Measurements from ENCODE around the gene GCH1.
"Not testable (repeated sequence)": the region's sequence is repeated elsewhere in the genome, so short reads cannot be mapped to it uniquely, and the experiment has no call there.

Gene GCH1, protein sequence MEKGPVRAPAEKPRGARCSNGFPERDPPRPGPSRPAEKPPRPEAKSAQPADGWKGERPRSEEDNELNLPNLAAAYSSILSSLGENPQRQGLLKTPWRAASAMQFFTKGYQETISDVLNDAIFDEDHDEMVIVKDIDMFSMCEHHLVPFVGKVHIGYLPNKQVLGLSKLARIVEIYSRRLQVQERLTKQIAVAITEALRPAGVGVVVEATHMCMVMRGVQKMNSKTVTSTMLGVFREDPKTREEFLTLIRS

DNA sequence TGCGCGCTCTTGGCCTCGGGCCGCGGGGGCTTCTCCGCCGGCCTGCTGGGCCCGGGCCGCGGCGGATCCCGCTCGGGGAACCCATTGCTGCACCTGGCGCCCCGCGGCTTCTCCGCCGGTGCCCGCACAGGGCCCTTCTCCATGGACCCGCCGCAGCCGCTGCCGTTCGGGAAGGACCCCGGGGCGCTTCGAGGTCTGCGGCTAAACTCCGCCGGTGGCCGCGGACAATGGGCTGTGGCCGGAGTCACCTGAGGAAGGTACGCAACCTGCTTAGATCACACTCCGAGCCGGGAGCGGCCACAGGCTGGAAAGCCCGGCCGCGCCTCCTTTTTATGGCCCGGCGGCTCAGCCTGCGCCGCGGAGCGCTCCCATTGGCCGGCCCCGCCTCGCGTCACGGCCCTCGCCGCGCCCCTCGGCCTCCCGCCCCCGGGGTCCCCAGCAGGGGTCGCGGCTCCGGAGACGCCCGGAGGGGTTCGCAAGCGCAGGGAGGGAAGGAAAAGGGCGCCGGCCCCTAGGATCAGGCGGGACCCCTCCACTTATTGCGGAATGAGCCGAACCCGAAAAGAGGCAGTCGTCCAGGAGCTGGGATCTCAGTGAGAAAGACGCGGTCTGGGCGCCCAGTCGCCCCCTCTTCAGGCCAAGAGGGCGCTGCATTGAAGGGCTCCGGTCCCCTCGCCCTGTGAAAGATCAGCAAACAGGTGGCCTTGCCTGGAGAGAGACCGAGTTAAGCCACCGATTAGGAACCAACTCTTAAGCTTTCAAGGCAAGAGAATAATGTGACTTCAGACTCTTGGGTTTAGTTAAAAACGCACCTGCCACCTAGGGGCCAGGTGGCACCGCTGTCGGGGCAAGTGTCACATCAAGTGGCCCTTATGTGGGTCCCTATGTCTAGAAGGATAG, at the start of gene GCH1:
Gene GCH1 (minus strand): TSS at position 306 of the 900 bp plus-strand sequence. CDS start 163 bp downstream, at position 143.
- TF ChIP-seq ZNF274 (IDR thresholded peaks at IDR 0.05; ENCODE audit: low read depth, low read length): no peak
- peak within 1 kb of the TSS; percentile 66 for H3K4me3 ChIP-seq (ENCODE audit: low read length)

DNA sequence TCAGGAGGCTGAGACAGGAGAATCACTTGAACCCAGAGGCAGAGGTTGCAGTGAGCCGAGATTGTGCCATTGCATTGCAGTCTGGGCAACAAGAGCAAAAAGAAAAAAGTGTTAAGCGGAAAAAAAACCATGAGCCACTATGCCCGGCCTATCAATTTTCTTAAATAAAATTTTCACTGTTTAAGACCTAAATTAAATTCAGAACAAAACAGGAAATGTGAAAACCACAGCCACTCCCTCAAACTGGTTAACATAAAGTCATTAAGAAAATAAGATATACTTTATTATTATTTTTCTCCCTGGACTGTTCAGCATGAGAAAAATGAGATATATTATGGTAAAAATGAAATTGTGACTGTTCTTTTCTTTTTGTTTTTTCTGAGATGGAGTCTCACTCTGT, 44.6 kb upstream of the GCH1 start:
- TF ChIP-seq ZNF274 (IDR thresholded peaks at IDR 0.05; ENCODE audit: low read depth, low read length): no peak

DNA sequence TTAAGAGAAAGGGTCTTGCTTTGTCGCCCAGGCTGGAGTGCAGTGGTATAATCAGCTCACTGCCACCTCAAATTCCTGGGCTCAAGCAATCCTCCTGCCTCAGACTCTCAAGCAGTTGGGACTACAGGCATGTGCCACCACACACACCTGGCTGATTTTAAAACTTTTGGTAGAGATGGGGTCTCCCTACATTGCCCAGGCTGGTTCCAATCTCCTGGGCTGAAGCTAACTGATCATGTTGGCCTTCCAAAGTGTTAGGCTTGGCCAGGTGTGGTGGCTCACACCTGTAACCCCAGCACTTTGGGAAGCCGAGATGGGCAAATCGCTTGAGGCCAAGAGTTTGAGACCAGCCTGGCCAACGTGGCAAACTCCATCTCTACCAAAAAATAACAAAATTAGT, 43.9 kb upstream of the GCH1 start:
- TF ChIP-seq ZNF274 (IDR thresholded peaks at IDR 0.05; ENCODE audit: low read depth, low read length): no peak
- H3K4me3 ChIP-seq (ENCODE audit: low read length): no peak overlapping the region

More for the DNA sequence above, 44.6 kb upstream of the GCH1 start:
- no peak overlapping the region for H3K4me3 ChIP-seq (ENCODE audit: low read length)

DNA sequence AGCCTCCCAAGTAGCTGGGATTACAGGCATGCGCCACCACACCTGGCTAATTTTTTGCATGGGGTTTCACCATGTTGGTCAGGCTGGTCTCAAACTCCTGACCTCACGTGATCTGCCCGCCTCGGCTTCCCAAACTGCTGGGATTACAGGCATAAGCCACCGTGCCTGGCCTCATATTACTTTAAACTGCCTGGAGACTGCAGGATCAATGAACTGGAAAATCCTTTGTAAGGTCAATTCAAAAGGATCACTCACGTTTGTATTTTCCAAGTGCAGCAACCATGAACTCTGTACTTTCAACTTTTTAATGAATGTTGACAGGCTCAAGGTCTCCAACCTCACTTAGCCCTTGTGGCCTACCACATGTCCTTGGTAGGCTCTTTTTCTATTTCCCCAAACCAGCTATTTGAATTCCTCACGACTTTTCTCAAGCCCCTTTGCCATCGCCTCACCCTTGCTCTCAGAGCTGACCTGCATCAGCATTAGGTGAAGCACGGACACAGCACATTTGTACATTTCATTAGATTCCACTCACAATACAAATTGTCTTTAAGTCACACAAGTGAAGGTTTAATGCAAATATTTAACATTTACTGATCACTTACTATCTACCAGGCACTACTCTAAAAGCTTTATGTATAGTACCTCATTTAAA, 42.2 kb upstream of the GCH1 start:
- H3K4me3 ChIP-seq (ENCODE audit: low read length): no peak overlapping the region
- TF ChIP-seq ZNF274 (IDR thresholded peaks at IDR 0.05; ENCODE audit: low read depth, low read length): no peak

DNA sequence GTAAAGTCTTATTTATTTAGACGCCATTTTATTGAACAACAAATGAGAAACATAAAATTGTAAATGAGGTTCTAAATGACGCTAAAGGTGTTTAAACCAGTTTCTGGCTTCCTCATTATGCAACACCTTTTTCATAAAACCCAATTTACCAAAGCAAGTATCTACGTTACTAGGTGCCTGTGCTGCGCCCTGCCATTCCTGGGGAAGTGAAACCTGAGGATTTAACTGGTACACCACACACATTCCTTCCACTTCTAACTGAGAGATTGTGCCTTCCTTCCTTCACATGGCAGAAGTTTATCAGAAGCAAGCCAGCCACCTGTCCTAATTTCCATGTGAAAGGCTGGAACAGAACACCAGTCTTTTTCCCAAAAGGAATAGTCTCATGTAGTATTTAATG, 40.3 kb upstream of the GCH1 start:
- no peak for TF ChIP-seq ZNF274 (IDR thresholded peaks at IDR 0.05; ENCODE audit: low read depth, low read length)
- no peak overlapping the region for H3K4me3 ChIP-seq (ENCODE audit: low read length)

DNA sequence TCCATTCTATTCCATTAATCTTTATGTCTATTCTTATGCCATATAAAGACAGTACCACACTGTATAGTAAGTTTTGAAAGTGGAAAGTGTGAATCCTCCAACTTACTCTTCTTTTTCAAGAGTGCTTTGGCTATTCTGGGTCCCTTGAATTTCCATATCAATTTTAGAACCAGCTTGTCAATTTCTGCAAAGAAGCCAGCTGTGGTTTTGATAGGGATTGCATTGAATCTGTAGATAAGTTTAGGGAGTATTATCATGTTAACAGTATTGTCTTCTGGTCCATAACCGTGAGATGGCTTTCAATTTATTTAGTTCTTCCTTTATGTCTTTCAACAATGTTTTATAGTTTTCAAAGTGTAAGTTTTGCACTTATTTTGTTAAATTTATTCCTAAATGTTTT, 34.2 kb upstream of the GCH1 start:
- no peak overlapping the region for H3K4me3 ChIP-seq (ENCODE audit: low read length)
- TF ChIP-seq ZNF274 (IDR thresholded peaks at IDR 0.05; ENCODE audit: low read depth, low read length): no peak

DNA sequence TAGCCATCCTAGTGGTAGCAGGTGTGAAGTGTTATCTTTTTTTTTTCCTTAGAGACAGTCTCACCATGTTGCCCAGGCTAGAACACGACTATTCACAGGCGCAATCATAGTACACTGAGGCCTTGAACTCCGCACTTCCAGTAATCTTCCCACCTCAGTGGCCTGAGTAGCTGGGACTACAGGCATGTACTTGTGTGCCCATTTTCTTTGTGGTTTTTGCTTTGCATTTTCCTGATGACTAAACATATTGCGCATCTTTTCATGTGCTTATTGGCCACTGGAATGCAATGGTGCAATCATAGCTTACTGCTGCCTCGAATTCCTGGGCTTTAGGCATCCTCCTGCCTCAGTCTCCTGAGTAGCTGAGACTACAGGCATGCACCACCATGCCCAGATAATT, 33.3 kb upstream of the GCH1 start:
- no peak overlapping the region for H3K4me3 ChIP-seq (ENCODE audit: low read length)
- no peak for TF ChIP-seq ZNF274 (IDR thresholded peaks at IDR 0.05; ENCODE audit: low read depth, low read length)

DNA sequence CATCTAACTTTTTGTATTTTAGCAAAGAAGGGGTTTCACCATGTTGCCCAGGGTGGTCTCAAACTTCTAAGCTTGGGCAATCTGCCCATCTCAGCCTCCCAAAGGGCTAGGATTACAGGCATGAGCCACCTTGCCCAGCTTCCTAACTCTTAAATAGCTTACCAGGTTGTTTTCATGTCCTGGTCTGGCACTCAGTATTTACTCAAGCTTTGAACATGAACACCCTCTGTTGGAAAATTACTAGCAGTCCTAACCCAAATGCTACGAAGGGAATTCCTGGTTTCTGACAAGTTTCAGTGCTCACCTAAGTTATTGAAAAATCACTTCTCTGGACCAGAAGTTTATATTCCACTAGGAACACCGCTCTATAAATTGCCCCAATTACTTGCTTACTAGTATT, 32.5 kb upstream of the GCH1 start:
- H3K4me3 ChIP-seq (ENCODE audit: low read length): no peak overlapping the region
- TF ChIP-seq ZNF274 (IDR thresholded peaks at IDR 0.05; ENCODE audit: low read depth, low read length): no peak

DNA sequence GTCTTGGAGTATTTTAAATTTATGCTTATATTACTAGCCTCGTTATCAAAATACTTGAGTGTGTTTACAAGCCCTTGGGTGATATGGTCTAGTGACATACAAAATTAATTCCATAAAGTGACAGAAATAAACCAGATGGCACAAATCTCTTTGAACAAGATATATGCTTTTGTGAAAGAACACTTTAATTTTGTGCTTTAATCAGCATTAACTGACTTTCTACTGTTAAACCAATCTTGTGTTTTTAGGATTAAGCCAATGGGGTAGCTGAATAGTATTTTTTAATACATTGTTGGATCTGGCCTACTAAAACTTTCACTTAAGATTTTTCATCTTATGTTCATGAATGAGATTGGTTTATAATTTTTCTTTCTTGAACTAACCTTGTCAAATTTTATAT, 30.4 kb upstream of the GCH1 start:
- no peak for TF ChIP-seq ZNF274 (IDR thresholded peaks at IDR 0.05; ENCODE audit: low read depth, low read length)

DNA sequence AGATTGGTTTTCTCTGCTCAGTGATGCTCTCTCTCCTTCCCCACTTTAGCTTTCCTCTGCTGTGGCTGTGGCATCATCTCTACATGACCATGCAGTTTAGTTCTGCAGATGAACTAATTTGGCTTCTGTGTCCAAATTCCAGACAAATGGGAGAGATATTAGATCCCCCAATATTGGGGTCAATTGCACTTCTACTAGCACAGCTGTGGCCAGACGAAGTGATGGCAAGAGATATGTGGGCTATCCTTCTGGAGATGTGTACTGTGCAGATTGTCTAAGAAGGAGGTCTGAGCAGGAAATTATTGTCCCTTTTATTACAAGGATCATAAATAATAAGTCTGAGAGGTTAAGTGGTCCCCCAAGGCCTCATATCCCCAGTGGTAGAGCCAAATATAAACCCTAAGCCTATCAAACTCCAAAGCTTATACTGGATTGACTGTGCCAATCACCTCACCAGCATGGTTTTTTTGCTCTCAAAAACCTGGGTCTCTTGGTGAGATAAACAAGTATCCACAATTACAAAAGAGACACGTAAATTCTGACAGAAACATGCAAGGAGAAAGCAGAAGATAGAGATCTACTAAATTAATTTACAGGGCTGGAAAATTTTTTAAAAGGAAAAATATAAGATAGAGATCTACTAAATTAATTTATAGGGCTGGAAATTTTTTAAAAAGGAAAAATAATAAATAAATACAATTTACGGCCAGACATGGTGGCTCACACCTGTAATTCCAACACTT, 29.1 kb upstream of the GCH1 start:
- TF ChIP-seq ZNF274 (IDR thresholded peaks at IDR 0.05; ENCODE audit: low read depth, low read length): no peak
- H3K4me3 ChIP-seq (ENCODE audit: low read length): no peak overlapping the region

More for the DNA sequence above, 30.4 kb upstream of the GCH1 start:
- no peak overlapping the region for H3K4me3 ChIP-seq (ENCODE audit: low read length)

DNA sequence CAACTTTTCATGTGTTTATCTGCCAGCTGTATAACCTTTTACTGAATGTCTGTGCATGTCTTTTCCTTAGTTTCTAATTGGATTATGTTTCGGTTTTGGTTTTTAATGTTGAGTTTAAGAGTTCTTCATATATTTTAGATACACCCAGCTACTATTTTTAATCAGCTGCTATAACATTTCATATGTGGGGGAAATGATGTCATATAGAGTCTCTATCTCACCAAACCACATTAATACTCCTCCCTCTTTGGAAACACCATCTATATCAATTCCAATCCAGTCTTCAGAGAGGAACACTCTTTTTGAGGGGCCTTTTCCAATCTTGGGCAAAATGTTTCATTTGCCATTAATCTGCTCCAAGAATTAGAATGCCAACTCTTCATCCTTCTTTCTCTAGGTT, 28.5 kb upstream of the GCH1 start:
- H3K4me3 ChIP-seq (ENCODE audit: low read length): no peak overlapping the region
- no peak for TF ChIP-seq ZNF274 (IDR thresholded peaks at IDR 0.05; ENCODE audit: low read depth, low read length)

DNA sequence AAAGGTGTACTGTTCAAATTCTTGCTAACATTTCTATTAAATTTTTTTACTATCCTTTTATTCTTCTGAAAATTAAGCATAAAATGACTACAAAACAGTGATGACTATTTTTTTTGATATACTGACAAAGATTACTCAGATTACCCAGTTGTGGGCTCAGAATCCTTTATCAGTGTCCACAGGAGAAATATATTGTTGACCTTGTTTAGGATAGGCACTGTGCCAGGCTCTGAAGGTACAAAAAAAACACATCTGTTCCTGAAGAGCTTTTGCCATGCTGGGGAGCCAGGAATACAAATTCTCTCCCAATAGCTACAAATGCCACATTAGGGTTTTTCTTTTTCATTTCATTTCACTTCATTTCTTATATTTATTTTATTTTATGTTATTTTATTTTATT, 26.9 kb upstream of the GCH1 start:
- TF ChIP-seq ZNF274 (IDR thresholded peaks at IDR 0.05; ENCODE audit: low read depth, low read length): no peak
- H3K4me3 ChIP-seq (ENCODE audit: low read length): no peak overlapping the region

DNA sequence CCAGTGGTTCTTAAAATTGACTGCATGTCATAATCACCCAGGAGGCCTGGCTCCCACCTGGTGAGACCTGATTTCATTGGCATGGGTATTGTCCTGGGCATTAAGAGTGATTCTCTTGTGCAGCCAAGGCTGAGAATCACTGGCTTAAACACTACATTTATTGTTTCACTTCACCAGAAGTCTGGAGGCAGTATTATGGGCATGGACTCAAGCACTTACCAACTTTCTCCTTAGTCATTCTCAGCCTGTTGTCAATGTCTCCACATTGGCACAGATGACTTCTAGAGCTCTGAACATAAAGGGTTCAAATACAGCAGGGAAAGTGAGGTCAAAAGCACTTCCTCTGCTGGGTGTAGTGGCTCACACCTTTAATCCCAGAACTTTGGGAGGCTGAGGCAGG, 25.6 kb upstream of the GCH1 start:
- no peak for TF ChIP-seq ZNF274 (IDR thresholded peaks at IDR 0.05; ENCODE audit: low read depth, low read length)
- H3K4me3 ChIP-seq (ENCODE audit: low read length): no peak overlapping the region

DNA sequence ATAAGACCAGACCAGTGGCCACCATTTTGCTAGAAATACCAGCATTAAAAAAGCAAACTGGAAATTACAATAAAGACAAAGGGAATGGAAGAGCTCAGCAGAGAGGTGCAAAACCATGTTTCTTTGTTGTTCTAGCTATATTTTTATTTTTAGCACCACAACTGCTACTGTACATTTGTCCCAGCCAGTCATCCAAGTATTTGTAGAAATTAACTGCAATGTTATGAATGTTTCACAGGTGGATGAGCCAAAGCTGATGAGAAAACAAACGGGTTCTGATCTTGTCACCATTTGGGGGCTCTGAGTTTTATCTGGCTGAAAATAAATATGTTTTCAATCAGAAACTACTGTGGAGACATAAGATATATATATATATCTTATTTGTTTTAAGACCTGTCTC, 24.9 kb upstream of the GCH1 start:
- H3K4me3 ChIP-seq (ENCODE audit: low read length): no peak overlapping the region
- no peak for TF ChIP-seq ZNF274 (IDR thresholded peaks at IDR 0.05; ENCODE audit: low read depth, low read length)

DNA sequence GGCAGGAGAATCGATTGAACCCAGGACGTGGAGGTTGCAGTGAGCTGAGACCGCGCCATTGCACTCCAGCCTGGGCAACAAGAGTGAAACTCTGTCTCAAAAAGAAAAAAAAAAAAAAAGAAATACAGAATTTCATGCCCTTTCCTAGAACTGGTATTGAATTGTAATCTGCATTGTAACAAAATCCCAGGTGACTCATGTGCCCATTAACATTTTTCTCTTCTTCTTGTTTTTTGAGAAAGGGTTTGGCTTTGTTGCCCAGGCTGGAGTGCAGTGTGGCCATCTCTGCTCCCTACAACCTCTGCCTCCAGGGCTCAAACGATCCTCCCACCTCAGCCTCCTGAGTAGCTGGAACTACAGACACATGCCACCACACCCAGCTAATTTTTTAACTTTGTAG, 23.9 kb upstream of the GCH1 start:
- not testable (repeated sequence) for H3K4me3 ChIP-seq (ENCODE audit: low read length)

Measured in GM08714 (cell line).